Esophagus muscularis mucosa (tissue), 4 donors: Measurements from ENCODE around the gene MTX2. TPM values are rescaled to one million over a fixed set of nuclear protein-coding genes. Genes with fewer than 3 reads are reported as not detected.

Experiments used
- DNase-seq: peaks from one replicate; pipeline ENCODE4 v3.0.0-alpha.2; 2017; ENCODE audit errors: extremely low spot score
- H3K27ac ChIP-seq, 4 donors: fragments of 200-600 bp; sonication (generic); replicated peaks in 1 of 4; 1 replicate in 3 of 4; 2 replicates in 1 of 4; pipeline ENCODE4 v1.5.1; 2016 to 2019; ENCODE audit warnings: mild to moderate bottlenecking in 1 of 4
- H3K27me3 ChIP-seq, 4 donors: fragments of 200-600 bp; sonication (generic); one replicate each; pipeline versions ENCODE4 v1.5.1 to v1.6.0; 2016 to 2019
- H3K36me3 ChIP-seq, 4 donors: fragments of 200-600 bp; sonication (generic); one replicate each; pipeline ENCODE4 v1.5.1; 2016 to 2019
- H3K4me1 ChIP-seq, 4 donors: fragments of 200-600 bp; sonication (generic); one replicate each; pipeline ENCODE4 v1.5.1; 2016 to 2019
- H3K4me3 ChIP-seq, 4 donors: fragments of 200-600 bp; sonication (generic); 1 replicate in 2 of 4; 2 replicates in 2 of 4; pipeline ENCODE4 v1.5.1; 2016 to 2019; ENCODE audit warnings: mild to moderate bottlenecking in 4 of 4, moderate library complexity in 1 of 4
- H3K9me3 ChIP-seq, 4 donors: fragments of 200-600 bp; sonication (generic); 1 replicate in 3 of 4; 2 replicates in 1 of 4; pipeline ENCODE4 v1.5.1; 2016 to 2019
- CTCF ChIP-seq, 3 experiments: fragments of 200-600 bp in 2 of 3; fragments of 450-650 bp in 1 of 3; sonication (generic) in 2 of 3; IDR thresholded peaks; one replicate each; pipeline ENCODE4 v1.5.1; 2017 to 2019; ENCODE audit warnings: antibody characterized with exemption in 3 of 3, mild to moderate bottlenecking in 2 of 3, moderate library complexity in 1 of 3
- EP300 ChIP-seq: sonication (generic); formaldehyde crosslinking; IDR thresholded peaks from one replicate; pipeline ENCODE4 v1.6.1; 2017; ENCODE audit warnings: antibody characterized with exemption
- POLR2A ChIP-seq: fragments of 450-650 bp; IDR thresholded peaks from one replicate; pipeline ENCODE4 v1.6.1; 2017; ENCODE audit warnings: antibody characterized with exemption, moderate library complexity, mild to moderate bottlenecking, low read depth
- POLR2AphosphoS5 ChIP-seq, 2 donors: sonication (generic); formaldehyde crosslinking; IDR thresholded peaks; one replicate each; pipeline ENCODE4 v1.6.1; 2017; ENCODE audit warnings: antibody characterized with exemption in 2 of 2
- WGBS: methylation state at CpG from one replicate; pipeline ENCODE4 v1.1.5; 2018; 5-methylcytosine and 5-hydroxymethylcytosine counted together
- intact Hi-C: fragments of 100-400 bp; cut with DNase I; formaldehyde crosslinking; loops from one replicate; pipeline ENCODE4 v1.15.1; 2023
- total RNA-seq, 4 donors: library from RNA; depleted of rRNA; stranded (reverse); fragments of >200 nt; gene quantifications; one replicate each; pipeline versions ENCODE4 v1.1.0 to v1.2.1, GENCODE V29; 2016

MTX2 gene
- total RNA-seq, 4 donors from 2014 or later, result 26.2 to 31.1 (median 27.6) TPM

GRCh38 chr2:176237456-176237855, 31.8 kb upstream of the MTX2 start:
- no peak for DNase-seq
- WGBS, result 47% methylated on average over 4 of the region's 4 CpGs
- intact Hi-C loops, result no loop called here
- no peaks in the 10 kb centered on the region for H3K4me1 ChIP-seq
- no peak overlapping the region for H3K4me3 ChIP-seq
- H3K36me3 ChIP-seq, result no peaks in the 10 kb centered on the region
- no peaks in the 10 kb centered on the region for H3K9me3 ChIP-seq
- H3K27ac ChIP-seq, result no peak overlapping the region
- peaks cover 0 to 15% (median 0%) of the 10 kb centered on the region in 4 donors for H3K27me3 ChIP-seq
- no peak for TF ChIP-seq EP300
- no peak for TF ChIP-seq POLR2A
- no peak for TF ChIP-seq CTCF (IDR thresholded peaks at IDR 0.05)

GRCh38 chr2:176239031-176239430, 30.2 kb upstream of the MTX2 start:
- TF ChIP-seq EP300, result no peak
- TF ChIP-seq POLR2AphosphoS5 (IDR thresholded peaks at IDR 0.05), result no peak
- TF ChIP-seq CTCF (IDR thresholded peaks at IDR 0.05), result no peak
- TF ChIP-seq POLR2A, result no peak
- 71% methylated on average over 4 of the region's 4 CpGs for WGBS

GRCh38 chr2:176240301-176240700, 28.9 kb upstream of the MTX2 start:
- H3K27ac ChIP-seq, result no peak overlapping the region
- H3K36me3 ChIP-seq, result no peaks in the 10 kb centered on the region
- no peak for TF ChIP-seq EP300
- TF ChIP-seq CTCF (IDR thresholded peaks at IDR 0.05), result no peak
- TF ChIP-seq POLR2A, result no peak
- no peak for TF ChIP-seq POLR2AphosphoS5 (IDR thresholded peaks at IDR 0.05)
- intact Hi-C loops, result no loop called here
- H3K27me3 ChIP-seq, result peaks cover 0 to 5% (median 0%) of the 10 kb centered on the region in 4 donors
- DNase-seq, result no peak
- no peaks in the 10 kb centered on the region for H3K9me3 ChIP-seq
- H3K4me3 ChIP-seq, result no peak overlapping the region
- WGBS, result 54% methylated on average over 1 of the region's 1 CpG
- H3K4me1 ChIP-seq, result no peaks in the 10 kb centered on the region

More at GRCh38 chr2:176239031-176239430, 30.2 kb upstream of the MTX2 start:
- Histone ChIP-seq H3K4me3 (no peak overlapping the region), H3K9me3 (no peaks in the 10 kb centered on the region), H3K27ac (no peak overlapping the region), H3K36me3 (no peaks in the 10 kb centered on the region), H3K4me1 (no peaks in the 10 kb centered on the region), H3K27me3 (peaks cover 0 to 5% (median 0%) of the 10 kb centered on the region in 4 donors)
- intact Hi-C loops, result no loop called here
- no peak for DNase-seq

GRCh38 chr2:176242276-176242675, 27.0 kb upstream of the MTX2 start:
- no peak overlapping the region for H3K27ac ChIP-seq
- no peak for DNase-seq
- WGBS, result 50% methylated on average over 2 of the region's 2 CpGs
- TF ChIP-seq CTCF (IDR thresholded peaks at IDR 0.05) (no peak), EP300 (no peak)
- no peaks in the 10 kb centered on the region for H3K36me3 ChIP-seq
- no peak overlapping the region for H3K4me3 ChIP-seq
- H3K9me3 ChIP-seq, result no peaks in the 10 kb centered on the region
- peaks cover 0 to 5% (median 0%) of the 10 kb centered on the region in 4 donors for H3K27me3 ChIP-seq
- H3K4me1 ChIP-seq, result no peaks in the 10 kb centered on the region
- intact Hi-C loops, result no loop called here

GRCh38 chr2:176246331-176246730, 22.9 kb upstream of the MTX2 start:
- no peak for TF ChIP-seq EP300
- no peak for TF ChIP-seq CTCF (IDR thresholded peaks at IDR 0.05)
- no peak for TF ChIP-seq POLR2AphosphoS5 (IDR thresholded peaks at IDR 0.05)
- TF ChIP-seq POLR2A, result no peak
- 60% methylated on average over 4 of the region's 4 CpGs for WGBS

More at GRCh38 chr2:176246331-176246730, 22.9 kb upstream of the MTX2 start:
- DNase-seq, result no peak
- Histone ChIP-seq H3K27me3 (peaks cover 0 to 12% (median 0%) of the 10 kb centered on the region in 4 donors), H3K27ac (no peak overlapping the region), H3K36me3 (no peaks in the 10 kb centered on the region), H3K4me1 (no peaks in the 10 kb centered on the region), H3K9me3 (peaks cover 0 to 6% (median 0%) of the 10 kb centered on the region in 4 donors), H3K4me3 (no peak overlapping the region)
- intact Hi-C loops, result no loop called here
